ENCODE data around the gene FOXK2.

GRCh38 chr17:82589851-82590180 lies 70.3 kb downstream of the FOXK2 start:
- TF ChIP-seq CTCF (IDR thresholded peaks at IDR 0.05) (no peak), POLR2A (IDR thresholded peaks at IDR 0.05) (no peak), POLR2AphosphoS5 (IDR thresholded peaks at IDR 0.05; ENCODE audit: insufficient read depth in 1 of 2, low read depth in 1 of 2) (no peak)
